GM10847 (cell line): ENCODE measurements around the gene EEF1A2.

Experiments
- POLR2A ChIP-seq: IDR thresholded peaks from 2 replicates; pipeline ENCODE4 v1.6.1; 2011; ENCODE audit not compliant: insufficient read length; ENCODE audit errors: extremely low read depth

The EEF1A2 gene

GRCh38 chr20:63498960-63499337 is at the start of gene EEF1A2:
Gene EEF1A2, minus strand, starts transcription at chr20:63499083. Its CDS starts 1,320 bp downstream, at chr20:63497763.
- TF ChIP-seq POLR2A, result no peak

GRCh38 chr20:63548542-63548941 is 49.7 kb upstream of the EEF1A2 start:
- TF ChIP-seq POLR2A, result no peak

- TF ChIP-seq POLR2A, result no peak
These were observed 49.0 kb upstream of the EEF1A2 start, which contains the start of gene SRMS for GRCh38 chr20:63547725-63548480. Gene SRMS, minus strand, starts transcription at chr20:63547749. Its CDS starts 286 bp downstream, at chr20:63547463.

GRCh38 chr20:63546956-63547724 is 48.3 kb upstream of the EEF1A2 start:
- TF ChIP-seq POLR2A, result no peak

GRCh38 chr20:63546256-63546955 is 47.5 kb upstream of the EEF1A2 start:
- TF ChIP-seq POLR2A, result no peak

- no peak for TF ChIP-seq POLR2A
These were observed 46.9 kb upstream of the EEF1A2 start for GRCh38 chr20:63545814-63546213.

- no peak for TF ChIP-seq POLR2A
These were observed 46.2 kb upstream of the EEF1A2 start for GRCh38 chr20:63544958-63545516.

GRCh38 chr20:63544241-63544957 is 45.5 kb upstream of the EEF1A2 start:
- no peak for TF ChIP-seq POLR2A

- TF ChIP-seq POLR2A, result no peak
These were observed 44.9 kb upstream of the EEF1A2 start for GRCh38 chr20:63543733-63544132.

GRCh38 chr20:63543131-63543530 is 44.2 kb upstream of the EEF1A2 start:
- TF ChIP-seq POLR2A, result no peak

GRCh38 chr20:63542696-63543095 is 43.8 kb upstream of the EEF1A2 start:
- no peak for TF ChIP-seq POLR2A

- no peak for TF ChIP-seq POLR2A
These were observed 43.2 kb upstream of the EEF1A2 start for GRCh38 chr20:63542031-63542559.

- no peak for TF ChIP-seq POLR2A
These were observed 42.5 kb upstream of the EEF1A2 start for GRCh38 chr20:63541371-63541770.

- TF ChIP-seq POLR2A, result no peak
These were observed 41.7 kb upstream of the EEF1A2 start for GRCh38 chr20:63540417-63541186.
